GM23248 (cell line): ENCODE data around the gene RFX3.

ENCODE experiments used
- EZH2 ChIP-seq: fragments of 200-600 bp; sonication (generic); IDR thresholded peaks from 2 replicates; pipeline ENCODE4 v1.6.1; 2018; ENCODE audit warnings: antibody characterized with exemption, mild to moderate bottlenecking; ENCODE audit not compliant: insufficient read depth, poor library complexity, severe bottlenecking
- EZH2phosphoT487 ChIP-seq: fragments of 200-600 bp; sonication (generic); IDR thresholded peaks from 2 replicates; pipeline ENCODE4 v1.6.1; 2018; ENCODE audit warnings: antibody characterized with exemption, moderate library complexity, mild to moderate bottlenecking, low read depth; ENCODE audit not compliant: insufficient read depth

- no peak for TF ChIP-seq EZH2
- no peak for TF ChIP-seq EZH2phosphoT487
These were observed 233.5 kb downstream of the RFX3 start for GRCh38 chr9:3292311-3292710.
